GM13977 (cell line): ENCODE data around the gene CORO1C.
A peak's percentile ranks its signal among the peaks of the same experiment; 100 is the strongest.

Experiments
- DNase-seq: peaks from one replicate; pipeline ENCODE4 v3.0.0; 2012; ENCODE audit warnings: low spot score
- CTCF ChIP-seq: IDR thresholded peaks from 2 replicates; pipeline ENCODE4 v1.5.1; 2012; ENCODE audit warnings: mild to moderate bottlenecking, control low read depth; ENCODE audit not compliant: insufficient read depth; ENCODE audit errors: extremely low read depth, missing control alignments
- in situ Hi-C: fragments of 300-500 bp; cut with MboI; formaldehyde crosslinking; loops from one replicate; pipeline ENCODE4 v1.12.0; 2022; ENCODE audit warnings: low sequenced_read_pairs, low pct_unique_long_range_greater_than_20kb, mixed read lengths, inconsistent platforms; ENCODE audit not compliant: unreplicated experiment

CORO1C gene

GRCh38 chr12:108690542-108691174 is 40.7 kb downstream of the CORO1C start:
- DNase-seq, result no peak
- in situ Hi-C loops, result no loop called here
- TF ChIP-seq CTCF, result no peak

GRCh38 chr12:108690191-108690518 is 41.2 kb downstream of the CORO1C start:
- DNase-seq, result no peak
- TF ChIP-seq CTCF, result no peak
- in situ Hi-C loops, result no loop called here

GRCh38 chr12:108689314-108690190 is 41.8 kb downstream of the CORO1C start:
- no peak for DNase-seq
- peak; percentile 29 for TF ChIP-seq CTCF
- in situ Hi-C loops, result no loop called here

- no peak for TF ChIP-seq CTCF
- in situ Hi-C loops, result no loop called here
- no peak for DNase-seq
Observed at GRCh38 chr12:108686780-108687179, 44.5 kb downstream of the CORO1C start.

GRCh38 chr12:108685469-108686260 is 45.7 kb downstream of the CORO1C start:
- DNase-seq, result no peak
- TF ChIP-seq CTCF, result no peak
- in situ Hi-C loops, result no loop called here

- TF ChIP-seq CTCF, result no peak
- in situ Hi-C loops, result no loop called here
- DNase-seq, result no peak
Observed at GRCh38 chr12:108683906-108684556, 47.3 kb downstream of the CORO1C start.
